GM19193 (cell line): Measurements from ENCODE around the gene HMBS.

ENCODE experiments used
- POLR2A ChIP-seq: IDR thresholded peaks from 4 replicates; pipeline ENCODE4 v1.6.1; 2011; ENCODE audit not compliant: insufficient read depth, insufficient read length; ENCODE audit errors: extremely low read depth

HMBS gene

DNA sequence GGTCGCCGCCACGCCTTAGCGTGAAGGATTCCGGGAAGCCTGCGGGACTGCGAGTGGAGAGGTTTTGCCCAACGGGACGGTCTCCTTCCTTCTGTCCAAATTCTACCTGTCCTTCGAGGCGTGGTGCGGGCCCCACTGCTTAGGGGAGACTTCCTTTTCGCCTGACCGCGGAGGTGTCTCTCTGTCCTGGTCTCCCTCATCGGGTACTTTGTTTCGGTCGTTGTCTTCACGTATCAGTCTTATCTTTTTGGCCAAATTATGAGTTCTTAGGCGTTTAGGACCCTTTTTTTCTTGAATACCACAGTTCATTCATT is 37.1 kb downstream of the HMBS start:
- no peak for TF ChIP-seq POLR2A

DNA sequence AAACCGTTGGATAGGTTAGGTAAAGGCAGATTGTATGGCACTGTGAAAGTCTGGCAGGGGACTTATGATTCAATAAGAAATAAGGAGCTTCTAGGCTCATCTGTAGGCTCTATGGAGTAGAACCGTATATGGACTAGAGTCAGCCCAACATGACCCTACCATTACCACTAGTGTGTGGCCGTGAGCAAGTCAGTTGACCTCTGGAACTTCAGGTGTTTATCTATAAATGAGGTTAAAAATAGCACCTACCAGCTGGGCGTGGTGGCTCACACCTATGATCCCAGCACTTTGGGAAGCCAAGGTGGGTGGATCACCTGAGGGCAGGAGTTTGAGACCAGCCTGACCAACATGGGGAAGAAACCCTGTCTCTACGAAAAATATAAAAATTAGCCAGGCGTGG is 41.1 kb downstream of the HMBS start:
- TF ChIP-seq POLR2A: no peak

DNA sequence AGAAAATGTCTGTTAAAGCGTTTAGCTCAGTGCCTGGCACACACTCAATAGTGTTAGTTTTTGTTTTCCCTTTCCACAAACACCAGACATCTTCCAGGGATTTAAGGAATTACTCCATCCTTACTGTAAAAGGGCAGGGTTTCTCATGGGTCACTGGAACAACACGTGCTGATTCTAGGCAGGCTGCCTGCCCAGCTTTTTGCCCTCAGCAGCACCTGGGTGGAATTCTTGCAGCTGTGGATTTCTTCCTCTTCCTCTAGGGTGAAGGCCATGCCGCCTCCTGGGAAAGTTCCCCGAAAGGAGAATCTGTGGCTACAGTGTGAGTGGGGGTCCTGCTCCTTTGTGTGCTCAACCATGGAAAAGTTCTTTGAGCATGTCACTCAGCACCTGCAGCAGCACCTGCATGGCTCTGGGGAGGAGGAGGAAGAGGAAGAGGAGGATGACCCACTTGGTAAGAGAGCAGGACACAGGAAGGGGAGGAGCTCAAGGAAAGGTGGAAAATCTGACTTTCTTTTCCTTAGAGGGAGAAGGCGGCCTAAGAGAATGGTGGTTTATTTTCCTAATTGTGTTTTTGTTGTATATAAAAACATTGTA is 42.1 kb downstream of the HMBS start:
- no peak for TF ChIP-seq POLR2A

DNA sequence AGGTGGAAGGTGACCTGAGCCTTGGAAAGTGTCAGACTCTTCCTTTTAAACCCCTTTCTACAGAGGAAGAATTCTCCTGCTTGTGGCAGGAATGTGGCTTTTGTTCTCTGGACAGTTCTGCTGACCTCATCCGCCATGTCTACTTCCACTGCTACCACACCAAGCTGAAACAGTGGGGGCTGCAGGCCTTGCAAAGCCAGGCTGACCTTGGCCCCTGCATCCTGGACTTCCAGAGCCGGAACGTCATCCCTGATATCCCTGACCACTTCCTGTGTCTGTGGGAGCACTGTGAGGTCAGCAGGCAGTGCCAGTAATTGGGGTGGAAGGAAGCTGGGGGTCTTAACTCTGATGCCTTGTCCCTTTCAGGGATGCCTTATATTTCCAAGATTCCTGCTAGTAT is 46.0 kb downstream of the HMBS start:
- no peak for TF ChIP-seq POLR2A

DNA sequence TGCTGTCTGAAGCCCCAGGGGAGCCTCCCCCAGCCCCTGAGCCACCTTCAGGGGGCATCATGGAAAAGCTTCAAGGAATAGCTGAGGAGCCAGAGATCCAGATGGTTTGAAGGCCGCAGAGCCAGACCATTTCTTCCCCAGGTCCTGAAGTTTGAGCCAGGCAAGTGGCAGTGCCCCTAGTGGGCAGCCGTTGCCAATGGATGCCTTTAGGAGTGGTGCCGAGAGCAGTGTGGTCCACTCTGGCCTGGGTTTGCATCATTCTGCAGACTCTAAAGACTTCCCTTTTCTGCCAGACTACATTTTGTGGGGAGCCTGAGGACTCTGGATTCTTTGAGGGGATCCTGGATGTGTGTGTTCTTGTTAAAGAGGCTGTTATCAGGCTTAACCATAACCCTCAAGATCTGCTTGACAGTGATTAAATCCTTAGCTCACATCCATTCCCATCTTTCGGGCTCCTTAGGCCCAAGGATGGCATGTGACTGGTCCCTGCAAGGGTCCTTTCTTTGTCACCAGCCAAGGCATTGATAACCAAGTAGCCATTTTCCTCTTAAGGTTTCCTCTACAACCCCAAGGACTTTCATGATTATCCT is 49.8 kb downstream of the HMBS start:
- no peak for TF ChIP-seq POLR2A
